GM13976 (cell line): ENCODE measurements around the gene GNG13.
"Not testable (repeated sequence)": the region's sequence is repeated elsewhere in the genome, so short reads cannot be mapped to it uniquely, and the experiment has no call there.

Source experiments
- DNase-seq: peaks from one replicate; pipeline ENCODE4 v3.0.0; 2012; ENCODE audit warnings: low spot score
- in situ Hi-C: fragments of 300-500 bp; cut with MboI; formaldehyde crosslinking; loops from one replicate; pipeline ENCODE4 v1.12.0; 2022; ENCODE audit warnings: low sequenced_read_pairs, mixed read lengths, inconsistent platforms; ENCODE audit not compliant: unreplicated experiment
- TF ChIP-seq, protein P1 (sequence below): IDR thresholded peaks from 2 replicates; pipeline ENCODE4 v1.5.1; 2012; ENCODE audit warnings: borderline replicate concordance, mild to moderate bottlenecking; ENCODE audit not compliant: insufficient read depth; ENCODE audit errors: extremely low read depth, missing control alignments, control extremely low read depth

GNG13 gene

DNA sequence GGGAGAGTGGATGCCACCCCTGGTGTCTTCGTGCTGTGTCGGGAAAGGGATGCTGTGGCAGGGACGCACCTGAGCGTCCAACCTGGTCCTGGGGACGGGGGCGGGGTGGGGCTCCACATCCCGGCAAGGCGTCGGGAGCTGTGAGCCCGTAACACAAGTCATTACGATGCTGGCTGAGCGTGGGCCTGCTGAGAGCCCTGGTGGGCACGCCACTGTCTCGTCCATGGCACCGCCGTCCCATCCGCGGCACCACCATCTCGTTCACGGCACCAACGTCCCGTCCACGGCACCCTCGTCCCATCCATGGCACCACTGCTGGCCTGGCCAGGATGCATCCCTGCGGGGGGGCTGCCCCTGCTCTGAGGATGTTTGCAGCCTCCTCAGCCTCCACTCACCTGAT, 24.1 kb upstream of the GNG13 start:
- DNase-seq = no peak
- TF ChIP-seq, protein P1, sequence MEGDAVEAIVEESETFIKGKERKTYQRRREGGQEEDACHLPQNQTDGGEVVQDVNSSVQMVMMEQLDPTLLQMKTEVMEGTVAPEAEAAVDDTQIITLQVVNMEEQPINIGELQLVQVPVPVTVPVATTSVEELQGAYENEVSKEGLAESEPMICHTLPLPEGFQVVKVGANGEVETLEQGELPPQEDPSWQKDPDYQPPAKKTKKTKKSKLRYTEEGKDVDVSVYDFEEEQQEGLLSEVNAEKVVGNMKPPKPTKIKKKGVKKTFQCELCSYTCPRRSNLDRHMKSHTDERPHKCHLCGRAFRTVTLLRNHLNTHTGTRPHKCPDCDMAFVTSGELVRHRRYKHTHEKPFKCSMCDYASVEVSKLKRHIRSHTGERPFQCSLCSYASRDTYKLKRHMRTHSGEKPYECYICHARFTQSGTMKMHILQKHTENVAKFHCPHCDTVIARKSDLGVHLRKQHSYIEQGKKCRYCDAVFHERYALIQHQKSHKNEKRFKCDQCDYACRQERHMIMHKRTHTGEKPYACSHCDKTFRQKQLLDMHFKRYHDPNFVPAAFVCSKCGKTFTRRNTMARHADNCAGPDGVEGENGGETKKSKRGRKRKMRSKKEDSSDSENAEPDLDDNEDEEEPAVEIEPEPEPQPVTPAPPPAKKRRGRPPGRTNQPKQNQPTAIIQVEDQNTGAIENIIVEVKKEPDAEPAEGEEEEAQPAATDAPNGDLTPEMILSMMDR = no peak
- in situ Hi-C loops = no loop called here

GRCh38 chr16:824194-824593, 23.7 kb upstream of the GNG13 start:
- in situ Hi-C loops = no loop called here
- DNase-seq = no peak
- TF ChIP-seq, protein P1 = no peak

DNA sequence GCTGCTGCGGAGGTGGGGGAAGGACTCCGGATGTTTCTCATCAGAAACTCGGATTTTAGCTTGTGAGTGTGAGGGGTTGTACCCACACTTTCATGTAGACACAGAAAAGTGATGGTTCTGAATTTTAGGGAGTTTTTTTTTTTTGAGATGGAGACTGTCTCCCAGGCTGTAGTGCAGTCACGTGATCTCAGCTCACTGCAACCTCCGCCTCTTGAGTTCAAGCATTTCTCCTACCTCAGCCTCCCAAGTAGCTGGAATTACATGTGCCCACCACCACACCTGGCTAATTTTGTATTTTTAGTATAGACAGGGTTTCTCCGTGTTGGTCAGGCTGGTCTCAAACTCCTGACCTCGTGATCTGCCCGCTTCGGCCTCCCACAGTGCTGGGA, 22.4 kb upstream of the GNG13 start:
- in situ Hi-C loops = no loop called here
- no peak for DNase-seq
- TF ChIP-seq, protein P1 = no peak

GRCh38 chr16:822174-822908, 21.8 kb upstream of the GNG13 start:
- in situ Hi-C loops = no loop called here
- no peak for DNase-seq

DNA sequence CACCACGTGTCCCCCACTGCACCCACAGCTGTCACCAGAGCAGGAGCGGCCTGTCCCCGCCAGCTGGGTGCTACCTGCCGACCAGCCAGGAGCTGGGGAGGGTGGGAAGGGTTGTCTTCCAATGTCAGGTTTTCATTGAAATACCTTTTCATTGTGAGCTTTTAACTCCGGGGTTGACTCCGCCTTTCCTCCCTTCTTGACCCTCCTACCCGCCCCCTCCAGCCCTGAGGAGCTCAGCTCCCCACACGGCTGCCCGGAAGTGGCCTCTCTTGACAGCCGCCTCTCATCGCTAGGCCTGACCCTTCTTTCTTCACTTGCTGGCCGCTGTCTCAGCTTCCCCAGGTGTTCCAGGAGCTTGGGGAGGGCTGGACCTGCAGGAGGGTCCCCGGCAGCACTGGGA, 21.2 kb upstream of the GNG13 start:
- in situ Hi-C loops = no loop called here
- TF ChIP-seq, protein P1 = no peak
- no peak for DNase-seq

More at GRCh38 chr16:822174-822908, 21.8 kb upstream of the GNG13 start:
- TF ChIP-seq, protein P1 = no peak

DNA sequence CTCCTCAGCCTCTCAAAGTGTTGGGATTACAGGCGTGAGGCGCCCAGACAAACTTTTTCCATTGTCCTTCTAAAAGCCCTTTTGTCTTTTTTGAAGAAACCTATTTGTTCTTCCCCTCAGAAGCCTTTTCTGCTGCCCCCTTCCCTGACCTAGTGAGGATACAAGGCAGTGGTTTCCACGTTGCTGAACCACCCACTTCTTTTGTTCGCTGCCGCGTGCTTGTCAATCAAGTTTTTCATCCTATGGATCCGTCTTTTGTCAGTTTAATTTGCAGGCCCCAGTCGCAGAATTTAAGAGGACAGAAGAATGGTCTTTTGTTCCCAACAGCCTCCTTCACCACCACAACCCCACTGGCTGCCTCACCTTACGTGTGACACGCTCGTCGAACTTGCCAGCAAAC, 20.2 kb upstream of the GNG13 start:
- no peak for DNase-seq
- TF ChIP-seq, protein P1 = no peak
- in situ Hi-C loops = no loop called here

- DNase-seq, in situ Hi-C loops: not testable (repeated sequence)
Observed at GRCh38 chr16:820044-820408, 19.5 kb upstream of the GNG13 start.
